WTC11 (cell line): ENCODE measurements around the gene DACT1.

Experiments
- ARID4B ChIP-seq: sonication (generic); formaldehyde crosslinking; IDR thresholded peaks from 2 replicates; pipeline ENCODE4 v1.8.0; 2023; ENCODE audit warnings: missing genetic modification reagents, mild to moderate bottlenecking, borderline replicate concordance
- CTCF ChIP-seq: fragments of 200-600 bp; IDR thresholded peaks from 2 replicates; pipeline ENCODE4 v1.8.0; 2022; ENCODE audit warnings: antibody characterized with exemption
- FOXK1 ChIP-seq: sonication (generic); formaldehyde crosslinking; IDR thresholded peaks from 2 replicates; pipeline ENCODE4 v1.8.0; 2022; ENCODE audit warnings: mild to moderate bottlenecking, moderate library complexity, missing genetic modification reagents
- FOXP1 ChIP-seq: sonication (generic); formaldehyde crosslinking; IDR thresholded peaks from 2 replicates; pipeline ENCODE4 v1.8.0; 2022; ENCODE audit warnings: missing genetic modification reagents, mild to moderate bottlenecking, moderate library complexity, borderline replicate concordance
- FOXP4 ChIP-seq: sonication (generic); formaldehyde crosslinking; IDR thresholded peaks from 2 replicates; pipeline ENCODE4 v1.8.0; 2022; ENCODE audit warnings: mild to moderate bottlenecking, missing genetic modification reagents
- JUN ChIP-seq: sonication (generic); formaldehyde crosslinking; IDR thresholded peaks from 2 replicates; pipeline ENCODE4 v1.8.0; 2023; ENCODE audit warnings: mild to moderate bottlenecking, missing genetic modification reagents
- NR2C2 ChIP-seq: sonication (generic); formaldehyde crosslinking; IDR thresholded peaks from 2 replicates; pipeline ENCODE4 v1.8.0; 2022; ENCODE audit warnings: mild to moderate bottlenecking, missing genetic modification reagents
- NR3C1 ChIP-seq: sonication (generic); formaldehyde crosslinking; conservative IDR thresholded peaks from 2 replicates; pipeline ENCODE4 v1.8.1; 2023; ENCODE audit warnings: low read depth, mild to moderate bottlenecking, missing genetic modification reagents
- OVOL2 ChIP-seq: fragments of 250-450 bp; sonication (Bioruptor Pico); IDR thresholded peaks from 2 replicates; pipeline ENCODE4 v1.9.0; 2021; ENCODE audit warnings: mild to moderate bottlenecking, borderline replicate concordance
- TEAD4 ChIP-seq: sonication (generic); formaldehyde crosslinking; IDR thresholded peaks from 2 replicates; pipeline ENCODE4 v1.8.0; 2022; ENCODE audit warnings: mild to moderate bottlenecking, missing genetic modification reagents
- USF2 ChIP-seq: sonication (generic); formaldehyde crosslinking; IDR thresholded peaks from 2 replicates; pipeline ENCODE4 v1.8.1; 2023; ENCODE audit warnings: mild to moderate bottlenecking, missing genetic modification reagents, moderate library complexity
- ZNF121 ChIP-seq: sonication (generic); formaldehyde crosslinking; IDR thresholded peaks from 2 replicates; pipeline ENCODE4 v1.8.0; 2023; ENCODE audit warnings: missing genetic modification reagents
- ZNF425 ChIP-seq: fragments of 250-450 bp; sonication (Bioruptor Pico); conservative IDR thresholded peaks from 2 replicates; pipeline ENCODE4 v1.9.0; 2021; ENCODE audit warnings: mild to moderate bottlenecking
- ZNF512 ChIP-seq: sonication (generic); formaldehyde crosslinking; IDR thresholded peaks from 2 replicates; pipeline ENCODE4 v1.8.1; 2022; ENCODE audit warnings: missing genetic modification reagents, borderline replicate concordance

- TF ChIP-seq CTCF (no peak), OVOL2 (no peak), ZNF512 (CRISPR knock-in tag) (no peak), FOXP4 (CRISPR knock-in tag) (no peak), USF2 (no peak), TEAD4 (CRISPR knock-in tag) (no peak), ZNF425 (no peak), NR2C2 (CRISPR knock-in tag) (no peak), ZNF121 (CRISPR knock-in tag) (no peak), JUN (CRISPR knock-in tag) (no peak), ARID4B (CRISPR knock-in tag) (no peak), FOXK1 (no peak), FOXP1 (CRISPR knock-in tag) (no peak), NR3C1 (no peak)
Measured at GRCh38 chr14:58599707-58600106, 38.1 kb upstream of the DACT1 start.
